Measurements from ENCODE around the gene RABGAP1.

RABGAP1 gene

GRCh38 chr9:123011380-123011779 lies 70.6 kb downstream of the RABGAP1 start:
- no peak for DNase-seq

GRCh38 chr9:123011878-123012528 lies 71.2 kb downstream of the RABGAP1 start:
- DNase-seq = no peak

- DNase-seq = no peak
These were observed 75.8 kb downstream of the RABGAP1 start for GRCh38 chr9:123016631-123017030.

- DNase-seq = no peak
These were observed 80.0 kb downstream of the RABGAP1 start for GRCh38 chr9:123020796-123021195.

GRCh38 chr9:123026425-123026824 lies 85.6 kb downstream of the RABGAP1 start:
- DNase-seq = no peak

- no peak for DNase-seq
These were observed 86.7 kb downstream of the RABGAP1 start for GRCh38 chr9:123027517-123027916.

- no peak for DNase-seq
These were observed 87.3 kb downstream of the RABGAP1 start for GRCh38 chr9:123028136-123028535.

- DNase-seq = no peak
These were observed 88.2 kb downstream of the RABGAP1 start for GRCh38 chr9:123028973-123029372.

- no peak for DNase-seq
These were observed 91.1 kb downstream of the RABGAP1 start for GRCh38 chr9:123031963-123032362.

- no peak for DNase-seq
These were observed 92.5 kb downstream of the RABGAP1 start, which contains the start of gene GPR21 for GRCh38 chr9:123033352-123033751. TSS of gene GPR21 (plus strand) at chr9:123033667. CDS start at chr9:123034567, 900 bp downstream.

- DNase-seq = no peak
These were observed 93.2 kb downstream of the RABGAP1 start for GRCh38 chr9:123033864-123034601.

- no peak for DNase-seq
These were observed 94.2 kb downstream of the RABGAP1 start for GRCh38 chr9:123034881-123035510.

- DNase-seq = no peak
These were observed 95.0 kb downstream of the RABGAP1 start for GRCh38 chr9:123035791-123036190.

GRCh38 chr9:123036893-123037545 lies 96.2 kb downstream of the RABGAP1 start:
- DNase-seq = no peak

GRCh38 chr9:123039617-123040219 lies 98.9 kb downstream of the RABGAP1 start:
- no peak for DNase-seq

- no peak for DNase-seq
These were observed 100.0 kb downstream of the RABGAP1 start for GRCh38 chr9:123040801-123041200.

GRCh38 chr9:123041489-123041888 lies 100.7 kb downstream of the RABGAP1 start:
- no peak for DNase-seq

GRCh38 chr9:123043081-123043939 lies 102.5 kb downstream of the RABGAP1 start:
- DNase-seq = no peak

GRCh38 chr9:123044586-123044985 lies 103.8 kb downstream of the RABGAP1 start:
- DNase-seq = no peak

- no peak for DNase-seq
These were observed 105.8 kb downstream of the RABGAP1 start for GRCh38 chr9:123046406-123047195.

GRCh38 chr9:123048748-123049147 lies 107.9 kb downstream of the RABGAP1 start:
- DNase-seq = no peak

All from stimulated activated CD4-positive, alpha-beta T cell treated with anti-CD3 and anti-CD28 coated beads, Interleukin-4, amount 100 ng/mL, for 4 hours (primary cell).